Measurements from ENCODE around the gene ACLY. TPM values are rescaled to one million over a fixed set of nuclear protein-coding genes. Genes with fewer than 3 reads are reported as not detected.

ACLY gene
- total RNA-seq, 4 donors from 2014 or later: 40.8 to 84.0 (median 61.6) TPM

- WGBS, 2 donors (ENCODE audit: low coverage in 1 of 2): 74% methylated on average over 2 of the region's 4 CpGs; no CpG with 5 or more reads in 1 of the 2 donors
- peaks cover 0 to 50% of the 10 kb centered on the region in 2 donors for H3K36me3 ChIP-seq
- no peaks in the 10 kb centered on the region for H3K9me3 ChIP-seq
- no peak for ATAC-seq
- TF ChIP-seq CTCF (IDR thresholded peaks at IDR 0.05) (no peak), POLR2AphosphoS5 (IDR thresholded peaks at IDR 0.05) (no peak), EP300 (IDR thresholded peaks at IDR 0.05) (no peak), POLR2A (IDR thresholded peaks at IDR 0.05) (no peak)
- no peak overlapping the region for H3K4me3 ChIP-seq
- no peak overlapping the region for H3K27ac ChIP-seq
- H3K4me1 ChIP-seq: peaks cover 0 to 46% (median 16%) of the 10 kb centered on the region in 3 donors
- H3K27me3 ChIP-seq: no peaks in the 10 kb centered on the region
Observed at GRCh38 chr17:41913798-41914197, 5.0 kb downstream of the ACLY start.

DNA sequence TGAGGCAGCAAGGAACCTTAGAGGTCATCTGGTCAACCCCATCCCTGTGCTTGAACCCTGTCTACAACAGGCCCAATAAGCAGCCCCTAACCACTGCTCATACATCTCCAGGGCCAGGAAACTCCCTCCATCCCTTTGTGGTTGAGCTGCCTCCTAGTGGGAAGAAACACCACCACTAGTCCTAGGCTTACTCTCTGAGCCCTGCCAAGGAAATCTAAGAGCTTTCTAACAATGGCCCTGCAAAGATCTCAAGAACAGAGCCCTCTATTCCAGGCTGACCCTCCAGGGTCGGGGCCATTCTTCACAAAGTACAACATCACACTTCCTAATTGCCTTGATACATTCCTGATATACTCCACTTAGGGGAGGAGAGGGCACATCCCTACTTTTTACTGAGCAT lies 5.8 kb downstream of the ACLY start:
- Histone ChIP-seq H3K4me1 (peaks cover 0 to 43% (median 16%) of the 10 kb centered on the region in 3 donors), H3K36me3 (peaks cover 0 to 59% of the 10 kb centered on the region in 2 donors), H3K27me3 (no peaks in the 10 kb centered on the region), H3K27ac (no peak overlapping the region), H3K9me3 (no peaks in the 10 kb centered on the region), H3K4me3 (no peak overlapping the region)
- ATAC-seq: no peak
- TF ChIP-seq POLR2AphosphoS5 (IDR thresholded peaks at IDR 0.05): no peak
- TF ChIP-seq EP300 (IDR thresholded peaks at IDR 0.05): no peak
- TF ChIP-seq CTCF (IDR thresholded peaks at IDR 0.05): no peak
- no peak for TF ChIP-seq POLR2A (IDR thresholded peaks at IDR 0.05)
- WGBS, 2 donors (ENCODE audit: low coverage in 1 of 2): 71 to 73% methylated on average over 1 of the region's 1 CpG

GRCh38 chr17:41910701-41911391 lies 7.9 kb downstream of the ACLY start:
- Histone ChIP-seq H3K9me3 (no peaks in the 10 kb centered on the region), H3K27ac (no peak overlapping the region), H3K4me1 (peaks cover 0 to 23% (median 3%) of the 10 kb centered on the region in 3 donors), H3K27me3 (no peaks in the 10 kb centered on the region), H3K4me3 (no peak overlapping the region), H3K36me3 (peaks cover 0 to 80% of the 10 kb centered on the region in 2 donors)
- TF ChIP-seq POLR2A (IDR thresholded peaks at IDR 0.05) (no peak), EP300 (IDR thresholded peaks at IDR 0.05) (no peak), CTCF (IDR thresholded peaks at IDR 0.05) (no peak), POLR2AphosphoS5 (IDR thresholded peaks at IDR 0.05) (no peak)
- 78 to 100% methylated on average over 1 to 6 of the region's 13 CpGs for WGBS, 2 donors (ENCODE audit: low coverage in 1 of 2)
- ATAC-seq: no peak

DNA sequence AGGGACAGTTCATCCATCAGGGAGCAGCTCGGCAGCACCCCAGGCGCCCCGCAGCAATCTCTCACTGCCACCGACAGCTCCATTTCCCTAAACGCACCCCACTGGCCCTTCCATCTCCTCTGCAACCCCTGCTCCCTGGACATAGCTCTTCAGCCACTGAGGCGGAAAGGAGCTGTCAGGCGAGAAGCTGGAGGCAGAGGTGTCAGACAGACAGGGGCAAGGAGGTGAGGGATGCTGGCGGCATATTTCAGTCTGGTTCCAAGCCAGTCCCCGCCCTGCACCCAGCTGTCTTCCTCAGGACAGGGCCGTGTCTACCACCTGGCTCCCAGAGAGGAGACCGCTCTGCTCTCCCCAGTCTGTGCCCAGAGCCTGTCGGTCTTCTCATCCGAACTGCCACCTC lies 9.7 kb downstream of the ACLY start:
- H3K9me3 ChIP-seq: no peaks in the 10 kb centered on the region
- 78 to 88% methylated on average over 8 to 11 of the region's 13 CpGs for WGBS, 2 donors (ENCODE audit: low coverage in 1 of 2)
- H3K4me1 ChIP-seq: peaks cover 0 to 5% (median 3%) of the 10 kb centered on the region in 3 donors
- TF ChIP-seq CTCF (IDR thresholded peaks at IDR 0.05): no peak
- no peak for TF ChIP-seq POLR2A (IDR thresholded peaks at IDR 0.05)
- no peak overlapping the region for H3K4me3 ChIP-seq
- H3K36me3 ChIP-seq: peaks cover 0 to 97% of the 10 kb centered on the region in 2 donors
- H3K27me3 ChIP-seq: no peaks in the 10 kb centered on the region
- no peak overlapping the region for H3K27ac ChIP-seq
- ATAC-seq: no peak
